Measurements from ENCODE around the gene ATF7IP2. TPM values are rescaled to one million over a fixed set of nuclear protein-coding genes. Genes with fewer than 3 reads are reported as not detected.
"Not testable (repeated sequence)": the region's sequence is repeated elsewhere in the genome, so short reads cannot be mapped to it uniquely, and the experiment has no call there.

ATF7IP2 gene
- total and polyA plus RNA-seq, 4 donors: 4.9 to 21.2 (median 12.5) TPM

- no peak for ATAC-seq (ENCODE audit: low FRiP score)
Measured at GRCh38 chr16:10390330-10390729, 4.5 kb downstream of the ATF7IP2 start.

GRCh38 chr16:10390867-10391266 lies 5.0 kb downstream of the ATF7IP2 start:
- Histone ChIP-seq H3K4me3 (ENCODE audit: low read length in 2 of 2) (no peak overlapping the region), H3K27ac (ENCODE audit: low read depth in 1 of 2, low read length in 2 of 2) (no peak overlapping the region), H3K27me3 (ENCODE audit: control insufficient read depth in 1 of 2, insufficient read depth in 2 of 2, low read length in 1 of 2) (no peaks in the 10 kb centered on the region), H3K36me3 (ENCODE audit: control insufficient read depth in 1 of 2, insufficient read depth in 2 of 2, low read length in 1 of 2) (peaks cover 0 to 3% of the 10 kb centered on the region in 2 donors), H3K4me1 (ENCODE audit: control insufficient read depth in 1 of 2, insufficient read depth in 2 of 2, low read length in 2 of 2) (no peaks in the 10 kb centered on the region), H3K9me3 (ENCODE audit: control insufficient read depth, low read length) (no peaks in the 10 kb centered on the region)
- 96 to 98% methylated on average over 5 of the region's 5 CpGs for WGBS, 2 donors
- intact Hi-C loops (cut with DNase I): no loop called here
- no peak for DNase-seq
- ATAC-seq (ENCODE audit: low FRiP score): no peak

More at GRCh38 chr16:10390330-10390729, 4.5 kb downstream of the ATF7IP2 start:
- no peaks in the 10 kb centered on the region for H3K4me1 ChIP-seq (ENCODE audit: control insufficient read depth in 1 of 2, insufficient read depth in 2 of 2, low read length in 2 of 2)
- intact Hi-C loops (cut with DNase I): no loop called here
- peaks cover 0 to 3% of the 10 kb centered on the region in 2 donors for H3K36me3 ChIP-seq (ENCODE audit: control insufficient read depth in 1 of 2, insufficient read depth in 2 of 2, low read length in 1 of 2)
- no peak overlapping the region for H3K4me3 ChIP-seq (ENCODE audit: low read length in 2 of 2)
- DNase-seq: no peak
- no peaks in the 10 kb centered on the region for H3K27me3 ChIP-seq (ENCODE audit: control insufficient read depth in 1 of 2, insufficient read depth in 2 of 2, low read length in 1 of 2)
- no peak overlapping the region for H3K27ac ChIP-seq (ENCODE audit: low read depth in 1 of 2, low read length in 2 of 2)
- H3K9me3 ChIP-seq (ENCODE audit: control insufficient read depth, low read length): no peaks in the 10 kb centered on the region

DNA sequence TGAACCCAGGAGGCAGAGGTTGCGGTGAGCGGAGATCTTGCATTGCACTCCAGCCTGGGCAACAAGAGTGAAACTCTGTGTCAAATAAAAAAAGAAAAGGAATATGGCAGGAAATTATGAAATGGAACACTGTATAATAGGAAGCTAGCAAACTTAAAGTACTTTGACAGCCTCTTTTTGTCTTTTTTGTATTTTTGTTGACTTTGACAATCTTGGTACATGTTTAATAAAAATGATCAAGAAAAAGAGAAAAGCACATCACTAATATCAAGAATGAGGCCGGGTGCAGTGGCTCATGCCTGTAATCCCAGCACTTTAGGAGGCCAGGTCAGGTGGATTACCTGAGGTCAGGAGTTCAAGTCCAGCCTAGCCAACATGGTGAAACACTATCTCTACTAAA lies 5.5 kb downstream of the ATF7IP2 start:
- no peaks in the 10 kb centered on the region for H3K4me1 ChIP-seq (ENCODE audit: control insufficient read depth in 1 of 2, insufficient read depth in 2 of 2, low read length in 2 of 2)
- H3K27ac ChIP-seq (ENCODE audit: low read depth in 1 of 2, low read length in 2 of 2): no peak overlapping the region
- H3K36me3 ChIP-seq (ENCODE audit: control insufficient read depth in 1 of 2, insufficient read depth in 2 of 2, low read length in 1 of 2): peaks cover 0 to 3% of the 10 kb centered on the region in 2 donors
- DNase-seq (no peak), ATAC-seq (ENCODE audit: low FRiP score) (no peak)
- intact Hi-C loops (cut with DNase I): no loop called here
- H3K4me3 ChIP-seq (ENCODE audit: low read length in 2 of 2): no peak overlapping the region
- H3K9me3 ChIP-seq (ENCODE audit: control insufficient read depth, low read length): no peaks in the 10 kb centered on the region
- 97 to 98% methylated on average over 3 of the region's 3 CpGs for WGBS, 2 donors
- H3K27me3 ChIP-seq (ENCODE audit: control insufficient read depth in 1 of 2, insufficient read depth in 2 of 2, low read length in 1 of 2): no peaks in the 10 kb centered on the region

DNA sequence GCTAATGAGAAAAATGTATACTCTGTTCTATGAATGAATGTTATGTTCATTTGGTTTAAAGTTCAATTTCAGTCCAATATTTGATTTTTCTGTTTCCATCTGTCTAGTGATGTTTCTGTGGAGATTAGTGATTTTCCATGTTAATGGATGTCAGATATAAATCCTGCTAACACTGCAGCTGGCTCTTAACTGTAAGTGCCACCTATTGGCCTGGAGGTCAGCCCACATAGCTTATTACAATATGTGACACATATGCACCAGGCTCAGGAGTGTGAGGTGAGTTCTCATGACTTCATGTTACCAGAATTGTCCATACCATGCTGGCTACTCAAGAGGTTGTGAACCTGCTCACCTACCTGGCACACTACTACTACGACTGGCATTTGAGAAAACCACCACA lies 17.1 kb downstream of the ATF7IP2 start:
- intact Hi-C loops (cut with DNase I): no loop called here
- peaks cover 0 to 2% of the 10 kb centered on the region in 2 donors for H3K36me3 ChIP-seq (ENCODE audit: control insufficient read depth in 1 of 2, insufficient read depth in 2 of 2, low read length in 1 of 2)
- no peaks in the 10 kb centered on the region for H3K27me3 ChIP-seq (ENCODE audit: control insufficient read depth in 1 of 2, insufficient read depth in 2 of 2, low read length in 1 of 2)
- no peak for DNase-seq
- no peak for ATAC-seq (ENCODE audit: low FRiP score)
- H3K9me3 ChIP-seq (ENCODE audit: control insufficient read depth, low read length): peaks cover 4% of the 10 kb centered on the region
- no peak overlapping the region for H3K4me3 ChIP-seq (ENCODE audit: low read length in 2 of 2)
- H3K27ac ChIP-seq (ENCODE audit: low read depth in 1 of 2, low read length in 2 of 2): no peak overlapping the region
- 86 to 89% methylated on average over 1 of the region's 1 CpG for WGBS, 2 donors
- no peaks in the 10 kb centered on the region for H3K4me1 ChIP-seq (ENCODE audit: control insufficient read depth in 1 of 2, insufficient read depth in 2 of 2, low read length in 2 of 2)

GRCh38 chr16:10405386-10405939 lies 19.6 kb downstream of the ATF7IP2 start:
- WGBS, 2 donors: 52 to 57% methylated on average over 4 of the region's 4 CpGs
- Histone ChIP-seq H3K9me3 (ENCODE audit: control insufficient read depth, low read length) (peaks cover 7% of the 10 kb centered on the region), H3K36me3 (ENCODE audit: control insufficient read depth in 1 of 2, insufficient read depth in 2 of 2, low read length in 1 of 2) (peaks cover 0 to 2% of the 10 kb centered on the region in 2 donors), H3K4me1 (ENCODE audit: control insufficient read depth in 1 of 2, insufficient read depth in 2 of 2, low read length in 2 of 2) (no peaks in the 10 kb centered on the region), H3K27ac (ENCODE audit: low read depth in 1 of 2, low read length in 2 of 2) (no peak overlapping the region), H3K27me3 (ENCODE audit: control insufficient read depth in 1 of 2, insufficient read depth in 2 of 2, low read length in 1 of 2) (no peaks in the 10 kb centered on the region), H3K4me3 (ENCODE audit: low read length in 2 of 2) (no peak overlapping the region)
- intact Hi-C loops (cut with DNase I): no loop called here
- DNase-seq: no peak
- no peak for ATAC-seq (ENCODE audit: low FRiP score)

GRCh38 chr16:10408824-10409381 lies 23.0 kb downstream of the ATF7IP2 start:
- Histone ChIP-seq H3K9me3 (ENCODE audit: control insufficient read depth, low read length) (peaks cover 7% of the 10 kb centered on the region), H3K27me3 (ENCODE audit: control insufficient read depth in 1 of 2, insufficient read depth in 2 of 2, low read length in 1 of 2) (no peaks in the 10 kb centered on the region), H3K4me1 (ENCODE audit: control insufficient read depth in 1 of 2, insufficient read depth in 2 of 2, low read length in 2 of 2) (no peaks in the 10 kb centered on the region), H3K36me3 (ENCODE audit: control insufficient read depth in 1 of 2, insufficient read depth in 2 of 2, low read length in 1 of 2) (no peaks in the 10 kb centered on the region), H3K4me3 (ENCODE audit: low read length in 2 of 2) (no peak overlapping the region), H3K27ac (ENCODE audit: low read depth in 1 of 2, low read length in 2 of 2) (no peak overlapping the region)
- ATAC-seq (ENCODE audit: low FRiP score): no peak
- intact Hi-C loops (cut with DNase I): no loop called here
- DNase-seq: no peak
- 84 to 87% methylated on average over 8 of the region's 8 CpGs for WGBS, 2 donors

GRCh38 chr16:10409713-10410112 lies 23.9 kb downstream of the ATF7IP2 start:
- DNase-seq; ATAC-seq (ENCODE audit: low FRiP score); H3K9me3 ChIP-seq (ENCODE audit: control insufficient read depth, low read length); H3K4me1 ChIP-seq (ENCODE audit: control insufficient read depth in 1 of 2, insufficient read depth in 2 of 2, low read length in 2 of 2); H3K36me3 ChIP-seq (ENCODE audit: control insufficient read depth in 1 of 2, insufficient read depth in 2 of 2, low read length in 1 of 2); H3K4me3 ChIP-seq (ENCODE audit: low read length in 2 of 2); H3K27me3 ChIP-seq (ENCODE audit: control insufficient read depth in 1 of 2, insufficient read depth in 2 of 2, low read length in 1 of 2); H3K27ac ChIP-seq (ENCODE audit: low read depth in 1 of 2, low read length in 2 of 2); intact Hi-C loops (cut with DNase I): not testable (repeated sequence)

DNA sequence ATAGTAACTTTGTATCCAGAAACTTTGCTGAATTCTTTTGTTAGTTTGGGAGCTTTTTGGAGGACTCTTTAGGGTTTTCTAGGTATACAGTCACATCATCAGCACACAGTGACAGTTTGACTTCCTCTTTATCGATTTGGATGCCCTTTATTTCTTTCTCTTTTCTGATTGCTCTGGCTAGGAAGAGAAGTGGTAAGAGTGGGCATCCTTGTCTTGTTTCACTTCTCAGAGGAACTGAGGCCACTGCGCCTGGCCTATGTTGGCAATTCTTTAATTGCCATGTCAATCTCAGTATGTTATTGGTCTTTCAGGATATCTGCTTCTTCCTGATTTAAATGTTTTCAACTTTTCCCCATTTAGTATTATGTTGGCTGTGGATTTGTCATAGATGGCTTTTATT lies 24.6 kb downstream of the ATF7IP2 start:
- Histone ChIP-seq H3K4me1 (ENCODE audit: control insufficient read depth in 1 of 2, insufficient read depth in 2 of 2, low read length in 2 of 2) (no peaks in the 10 kb centered on the region), H3K9me3 (ENCODE audit: control insufficient read depth, low read length) (peaks cover 6% of the 10 kb centered on the region), H3K36me3 (ENCODE audit: control insufficient read depth in 1 of 2, insufficient read depth in 2 of 2, low read length in 1 of 2) (no peaks in the 10 kb centered on the region), H3K4me3 (ENCODE audit: low read length in 2 of 2) (no peak overlapping the region), H3K27ac (ENCODE audit: low read depth in 1 of 2, low read length in 2 of 2) (no peak overlapping the region), H3K27me3 (ENCODE audit: control insufficient read depth in 1 of 2, insufficient read depth in 2 of 2, low read length in 1 of 2) (no peaks in the 10 kb centered on the region)
- intact Hi-C loops (cut with DNase I): no loop called here
- WGBS, 2 donors: 90 to 93% methylated on average over 2 of the region's 2 CpGs
- ATAC-seq (ENCODE audit: low FRiP score) (no peak), DNase-seq (no peak)

- Histone ChIP-seq H3K36me3 (ENCODE audit: control insufficient read depth in 1 of 2, insufficient read depth in 2 of 2, low read length in 1 of 2) (no peaks in the 10 kb centered on the region), H3K4me1 (ENCODE audit: control insufficient read depth in 1 of 2, insufficient read depth in 2 of 2, low read length in 2 of 2) (no peaks in the 10 kb centered on the region), H3K4me3 (ENCODE audit: low read length in 2 of 2) (no peak overlapping the region), H3K27ac (ENCODE audit: low read depth in 1 of 2, low read length in 2 of 2) (no peak overlapping the region), H3K27me3 (ENCODE audit: control insufficient read depth in 1 of 2, insufficient read depth in 2 of 2, low read length in 1 of 2) (no peaks in the 10 kb centered on the region), H3K9me3 (ENCODE audit: control insufficient read depth, low read length) (peaks cover 3% of the 10 kb centered on the region)
- intact Hi-C loops (cut with DNase I): no loop called here
- no peak for ATAC-seq (ENCODE audit: low FRiP score)
- WGBS, 2 donors: 93 to 97% methylated on average over 5 of the region's 5 CpGs
- DNase-seq: no peak
Measured at GRCh38 chr16:10412935-10413601, 27.2 kb downstream of the ATF7IP2 start.

Measured in aorta (tissue), 5 donors.